Esophagus muscularis mucosa (tissue), 4 donors: Measurements from ENCODE around the gene SSBP4.

Experiments
- EP300 ChIP-seq: sonication (generic); formaldehyde crosslinking; IDR thresholded peaks from one replicate; pipeline ENCODE4 v1.6.1; 2017; ENCODE audit warnings: antibody characterized with exemption
- POLR2A ChIP-seq: fragments of 450-650 bp; IDR thresholded peaks from one replicate; pipeline ENCODE4 v1.6.1; 2017; ENCODE audit warnings: antibody characterized with exemption, moderate library complexity, mild to moderate bottlenecking, low read depth
- POLR2AphosphoS5 ChIP-seq, 2 donors: sonication (generic); formaldehyde crosslinking; IDR thresholded peaks; one replicate each; pipeline ENCODE4 v1.6.1; 2017; ENCODE audit warnings: antibody characterized with exemption in 2 of 2
- TF ChIP-seq, protein P1 (sequence below), 3 experiments: fragments of 200-600 bp in 2 of 3; fragments of 450-650 bp in 1 of 3; sonication (generic) in 2 of 3; IDR thresholded peaks; one replicate each; pipeline ENCODE4 v1.5.1; 2017 to 2019; ENCODE audit warnings: antibody characterized with exemption in 3 of 3, mild to moderate bottlenecking in 2 of 3, moderate library complexity in 1 of 3

GRCh38 chr19:18418483-18419194 is 559 bp upstream of the SSBP4 start:
- TF ChIP-seq, protein P1, sequence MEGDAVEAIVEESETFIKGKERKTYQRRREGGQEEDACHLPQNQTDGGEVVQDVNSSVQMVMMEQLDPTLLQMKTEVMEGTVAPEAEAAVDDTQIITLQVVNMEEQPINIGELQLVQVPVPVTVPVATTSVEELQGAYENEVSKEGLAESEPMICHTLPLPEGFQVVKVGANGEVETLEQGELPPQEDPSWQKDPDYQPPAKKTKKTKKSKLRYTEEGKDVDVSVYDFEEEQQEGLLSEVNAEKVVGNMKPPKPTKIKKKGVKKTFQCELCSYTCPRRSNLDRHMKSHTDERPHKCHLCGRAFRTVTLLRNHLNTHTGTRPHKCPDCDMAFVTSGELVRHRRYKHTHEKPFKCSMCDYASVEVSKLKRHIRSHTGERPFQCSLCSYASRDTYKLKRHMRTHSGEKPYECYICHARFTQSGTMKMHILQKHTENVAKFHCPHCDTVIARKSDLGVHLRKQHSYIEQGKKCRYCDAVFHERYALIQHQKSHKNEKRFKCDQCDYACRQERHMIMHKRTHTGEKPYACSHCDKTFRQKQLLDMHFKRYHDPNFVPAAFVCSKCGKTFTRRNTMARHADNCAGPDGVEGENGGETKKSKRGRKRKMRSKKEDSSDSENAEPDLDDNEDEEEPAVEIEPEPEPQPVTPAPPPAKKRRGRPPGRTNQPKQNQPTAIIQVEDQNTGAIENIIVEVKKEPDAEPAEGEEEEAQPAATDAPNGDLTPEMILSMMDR (IDR thresholded peaks at IDR 0.05): no peak
- no peak for TF ChIP-seq EP300
- TF ChIP-seq POLR2AphosphoS5 (IDR thresholded peaks at IDR 0.05): no peak
- TF ChIP-seq POLR2A: no peak
